Esophagus muscularis mucosa (tissue), 4 donors: ENCODE data around the gene SDK1. TPM values are rescaled to one million over a fixed set of nuclear protein-coding genes. Genes with fewer than 3 reads are reported as not detected.
A peak's percentile ranks its signal among the peaks of the same experiment; 100 is the strongest.

ENCODE experiments used
- DNase-seq: peaks from one replicate; pipeline ENCODE4 v3.0.0-alpha.2; 2017; ENCODE audit errors: extremely low spot score
- H3K27ac ChIP-seq, 4 donors: fragments of 200-600 bp; sonication (generic); replicated peaks in 1 of 4; 1 replicate in 3 of 4; 2 replicates in 1 of 4; pipeline ENCODE4 v1.5.1; 2016 to 2019; ENCODE audit warnings: mild to moderate bottlenecking in 1 of 4
- H3K27me3 ChIP-seq, 4 donors: fragments of 200-600 bp; sonication (generic); one replicate each; pipeline versions ENCODE4 v1.5.1 to v1.6.0; 2016 to 2019
- H3K36me3 ChIP-seq, 4 donors: fragments of 200-600 bp; sonication (generic); one replicate each; pipeline ENCODE4 v1.5.1; 2016 to 2019
- H3K4me1 ChIP-seq, 4 donors: fragments of 200-600 bp; sonication (generic); one replicate each; pipeline ENCODE4 v1.5.1; 2016 to 2019
- H3K4me3 ChIP-seq, 4 donors: fragments of 200-600 bp; sonication (generic); 1 replicate in 2 of 4; 2 replicates in 2 of 4; pipeline ENCODE4 v1.5.1; 2016 to 2019; ENCODE audit warnings: mild to moderate bottlenecking in 4 of 4, moderate library complexity in 1 of 4
- H3K9me3 ChIP-seq, 4 donors: fragments of 200-600 bp; sonication (generic); 1 replicate in 3 of 4; 2 replicates in 1 of 4; pipeline ENCODE4 v1.5.1; 2016 to 2019
- EP300 ChIP-seq: sonication (generic); formaldehyde crosslinking; IDR thresholded peaks from one replicate; pipeline ENCODE4 v1.6.1; 2017; ENCODE audit warnings: antibody characterized with exemption
- POLR2A ChIP-seq: fragments of 450-650 bp; IDR thresholded peaks from one replicate; pipeline ENCODE4 v1.6.1; 2017; ENCODE audit warnings: antibody characterized with exemption, moderate library complexity, mild to moderate bottlenecking, low read depth
- POLR2AphosphoS5 ChIP-seq, 2 donors: sonication (generic); formaldehyde crosslinking; IDR thresholded peaks; one replicate each; pipeline ENCODE4 v1.6.1; 2017; ENCODE audit warnings: antibody characterized with exemption in 2 of 2
- WGBS: methylation state at CpG from one replicate; pipeline ENCODE4 v1.1.5; 2018; 5-methylcytosine and 5-hydroxymethylcytosine counted together
- intact Hi-C: fragments of 100-400 bp; cut with DNase I; formaldehyde crosslinking; loops from one replicate; pipeline ENCODE4 v1.15.1; 2023
- total RNA-seq, 4 donors: library from RNA; depleted of rRNA; stranded (reverse); fragments of >200 nt; gene quantifications; one replicate each; pipeline versions ENCODE4 v1.1.0 to v1.2.1, GENCODE V29; 2016
- TF ChIP-seq, protein P1 (sequence below), 3 experiments: fragments of 200-600 bp in 2 of 3; fragments of 450-650 bp in 1 of 3; sonication (generic) in 2 of 3; IDR thresholded peaks; one replicate each; pipeline ENCODE4 v1.5.1; 2017 to 2019; ENCODE audit warnings: antibody characterized with exemption in 3 of 3, mild to moderate bottlenecking in 2 of 3, moderate library complexity in 1 of 3

SDK1 gene
- total RNA-seq, 4 donors from 2014 or later: 7.8 to 18.6 (median 12.0) TPM

GRCh38 chr7:4270941-4271715 lies 970.1 kb downstream of the SDK1 start:
- H3K4me3 ChIP-seq: no peak overlapping the region
- peak; percentile 79 for DNase-seq
- H3K27ac ChIP-seq: no peak overlapping the region
- H3K36me3 ChIP-seq: no peaks in the 10 kb centered on the region
- no peak for TF ChIP-seq POLR2A
- TF ChIP-seq, protein P1, sequence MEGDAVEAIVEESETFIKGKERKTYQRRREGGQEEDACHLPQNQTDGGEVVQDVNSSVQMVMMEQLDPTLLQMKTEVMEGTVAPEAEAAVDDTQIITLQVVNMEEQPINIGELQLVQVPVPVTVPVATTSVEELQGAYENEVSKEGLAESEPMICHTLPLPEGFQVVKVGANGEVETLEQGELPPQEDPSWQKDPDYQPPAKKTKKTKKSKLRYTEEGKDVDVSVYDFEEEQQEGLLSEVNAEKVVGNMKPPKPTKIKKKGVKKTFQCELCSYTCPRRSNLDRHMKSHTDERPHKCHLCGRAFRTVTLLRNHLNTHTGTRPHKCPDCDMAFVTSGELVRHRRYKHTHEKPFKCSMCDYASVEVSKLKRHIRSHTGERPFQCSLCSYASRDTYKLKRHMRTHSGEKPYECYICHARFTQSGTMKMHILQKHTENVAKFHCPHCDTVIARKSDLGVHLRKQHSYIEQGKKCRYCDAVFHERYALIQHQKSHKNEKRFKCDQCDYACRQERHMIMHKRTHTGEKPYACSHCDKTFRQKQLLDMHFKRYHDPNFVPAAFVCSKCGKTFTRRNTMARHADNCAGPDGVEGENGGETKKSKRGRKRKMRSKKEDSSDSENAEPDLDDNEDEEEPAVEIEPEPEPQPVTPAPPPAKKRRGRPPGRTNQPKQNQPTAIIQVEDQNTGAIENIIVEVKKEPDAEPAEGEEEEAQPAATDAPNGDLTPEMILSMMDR (IDR thresholded peaks at IDR 0.05): no peak
- H3K4me1 ChIP-seq: no peaks in the 10 kb centered on the region
- peaks cover 0 to 64% (median 0%) of the 10 kb centered on the region in 4 donors for H3K27me3 ChIP-seq
- H3K9me3 ChIP-seq: peaks cover 0 to 15% (median 7%) of the 10 kb centered on the region in 4 donors
- WGBS: 64% methylated on average over 8 of the region's 13 CpGs
- intact Hi-C loops: no loop called here

DNA sequence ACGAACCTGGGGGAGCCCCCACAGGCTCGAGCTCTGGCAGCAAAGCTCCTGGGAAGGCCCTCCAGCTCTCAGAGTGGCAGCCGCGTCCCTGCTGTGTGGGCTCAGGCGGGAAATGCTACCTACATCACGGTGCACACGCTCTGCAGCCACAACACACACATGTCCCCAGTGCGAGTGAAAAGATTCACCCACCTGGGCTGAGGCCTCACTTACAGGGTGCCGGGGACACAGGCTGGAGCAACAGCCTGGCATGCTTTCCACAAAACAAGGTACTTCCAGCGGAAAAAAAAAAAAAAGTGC lies 970.6 kb downstream of the SDK1 start:
- Histone ChIP-seq H3K36me3 (no peaks in the 10 kb centered on the region), H3K4me1 (no peaks in the 10 kb centered on the region), H3K9me3 (peaks cover 0 to 15% (median 7%) of the 10 kb centered on the region in 4 donors), H3K27ac (no peak overlapping the region), H3K4me3 (no peak overlapping the region), H3K27me3 (peaks cover 0 to 64% (median 0%) of the 10 kb centered on the region in 4 donors)
- DNase-seq: peak; percentile 62
- WGBS: 79% methylated on average over 7 of the region's 10 CpGs
- TF ChIP-seq POLR2AphosphoS5 (IDR thresholded peaks at IDR 0.05): no peak
- TF ChIP-seq, protein P1 (IDR thresholded peaks at IDR 0.05): no peak
- TF ChIP-seq POLR2A: no peak
- TF ChIP-seq EP300: no peak
- intact Hi-C loops: no loop called here

DNA sequence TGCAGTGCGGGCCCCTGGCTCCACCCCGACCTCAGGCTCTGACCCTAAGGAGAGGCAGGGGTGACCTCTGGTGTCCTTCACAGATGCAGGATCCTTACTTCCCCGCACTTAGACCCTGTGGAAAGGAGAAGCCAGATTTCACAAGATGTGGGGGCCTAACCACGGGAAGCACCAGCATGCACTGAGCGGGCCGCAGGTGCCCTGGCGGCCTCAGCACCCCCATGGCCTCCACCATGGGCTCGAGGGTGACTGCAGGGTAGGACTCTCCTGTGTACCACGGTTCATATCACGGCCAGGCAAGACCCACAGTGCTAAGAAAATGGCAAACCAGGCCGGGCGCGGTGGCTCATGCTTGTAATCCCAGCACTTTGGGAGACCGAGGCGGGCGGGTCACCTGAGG lies 971.1 kb downstream of the SDK1 start:
- WGBS: 97% methylated on average over 11 of the region's 16 CpGs

GRCh38 chr7:4273566-4274230 lies 972.6 kb downstream of the SDK1 start:
- no peaks in the 10 kb centered on the region for H3K36me3 ChIP-seq
- no peak overlapping the region for H3K4me3 ChIP-seq
- intact Hi-C loops: no loop called here
- peaks cover 0 to 15% (median 7%) of the 10 kb centered on the region in 4 donors for H3K9me3 ChIP-seq
- H3K27ac ChIP-seq: no peak overlapping the region
- H3K4me1 ChIP-seq: no peaks in the 10 kb centered on the region
- 82% methylated on average over 9 of the region's 9 CpGs for WGBS
- H3K27me3 ChIP-seq: peaks cover 0 to 49% (median 0%) of the 10 kb centered on the region in 4 donors
- TF ChIP-seq, protein P1 (IDR thresholded peaks at IDR 0.05): no peak
- no peak for TF ChIP-seq EP300
- no peak for TF ChIP-seq POLR2AphosphoS5 (IDR thresholded peaks at IDR 0.05)
- TF ChIP-seq POLR2A: no peak
- DNase-seq: peak; percentile 91

More for the DNA sequence above, 971.1 kb downstream of the SDK1 start:
- H3K4me3 ChIP-seq: no peak overlapping the region
- no peaks in the 10 kb centered on the region for H3K4me1 ChIP-seq
- H3K27ac ChIP-seq: no peak overlapping the region
- intact Hi-C loops: no loop called here
- H3K9me3 ChIP-seq: peaks cover 0 to 15% (median 7%) of the 10 kb centered on the region in 4 donors
- H3K27me3 ChIP-seq: peaks cover 0 to 64% (median 0%) of the 10 kb centered on the region in 4 donors
- no peaks in the 10 kb centered on the region for H3K36me3 ChIP-seq
- DNase-seq: peak; percentile 75
- TF ChIP-seq POLR2AphosphoS5 (IDR thresholded peaks at IDR 0.05) (no peak), POLR2A (no peak), EP300 (no peak)
- TF ChIP-seq, protein P1 (IDR thresholded peaks at IDR 0.05): no peak
